ENCODE results near the gene ZSCAN9.

GRCh38 chr6:28203201-28203600 lies 21.9 kb upstream of the ZSCAN9 start:
- TF ChIP-seq CTCF (IDR thresholded peaks at IDR 0.05; ENCODE audit: borderline replicate concordance, extremely low read depth, low read length, poor library complexity, severe bottlenecking) (no peak), EZH2 (IDR thresholded peaks at IDR 0.05; ENCODE audit: borderline replicate concordance, low read depth, low read length, severe bottlenecking) (no peak)

All from DND-41 (cell line).